B cell (primary cell): Measurements from ENCODE around the gene GREM1. TPM values are rescaled to one million over a fixed set of nuclear protein-coding genes. Genes with fewer than 3 reads are reported as not detected.

ENCODE experiments used
- ATAC-seq: fragments of 200-7000 bp; cut with Tn5 transposase; one replicate; pipeline ENCODE4 v1.10.0; 2021; ENCODE audit warnings: low read depth, mild to moderate bottlenecking, moderate number of reproducible peaks, moderate library complexity
- CTCF ChIA-PET: fragments of 350-600 bp; sonication (Branson Sonifier 250); formaldehyde crosslinking; loops from one replicate; lab custom pipeline; 2021; ENCODE audit warnings: antibody characterized with exemption, inconsistent platforms; lab: Charles Lee
- POLR2A ChIA-PET: fragments of 350-600 bp; sonication (Branson Sonifier 250); formaldehyde crosslinking; loops from one replicate; lab custom pipeline; 2021; ENCODE audit warnings: antibody characterized with exemption; lab: Charles Lee
- DNase-seq: peaks from one replicate; pipeline ENCODE4 v3.0.0; 2013
- H2AFZ ChIP-seq: 2 replicates; pipeline ENCODE4 v1.6.1; 2012; ENCODE audit warnings: mild to moderate bottlenecking, low read depth, low read length; ENCODE audit not compliant: insufficient read depth, poor library complexity, severe bottlenecking
- H3K27ac ChIP-seq, 2 donors: 1 replicate in 1 of 2; 2 replicates in 1 of 2; pipeline ENCODE4 v1.5.1; 2012 to 2013; ENCODE audit warnings: low read length in 2 of 2, mild to moderate bottlenecking in 2 of 2, moderate library complexity in 1 of 2
- H3K27me3 ChIP-seq, 4 experiments: fragments of 200-600 bp in 1 of 4; sonication (generic) in 1 of 4; replicated peaks in 1 of 4; 1 replicate in 2 of 4; 2 replicates in 2 of 4; pipeline versions ENCODE4 v1.6.1 to v1.7.0; 2013 to 2016; ENCODE audit warnings: low read length in 3 of 4, mild to moderate bottlenecking in 2 of 4, mixed read lengths in 1 of 4, moderate library complexity in 1 of 4; ENCODE audit not compliant: insufficient read depth in 4 of 4, control insufficient read depth in 3 of 4; ENCODE audit errors: control extremely low read depth in 1 of 4
- H3K36me3 ChIP-seq, 2 experiments: replicated peaks in 1 of 2; 1 replicate in 1 of 2; 2 replicates in 1 of 2; pipeline versions ENCODE4 v1.6.1 to v1.7.1; 2013; ENCODE audit warnings: low read length in 1 of 2; ENCODE audit not compliant: insufficient read depth in 2 of 2, control insufficient read depth in 1 of 2; ENCODE audit errors: control extremely low read depth in 1 of 2, extremely low read depth in 1 of 2
- H3K4me1 ChIP-seq, 2 donors: fragments of 200-600 bp in 1 of 2; sonication (generic) in 1 of 2; 1 replicate in 1 of 2; 2 replicates in 1 of 2; pipeline versions ENCODE4 v1.5.1 to v1.6.1; 2013 to 2017; ENCODE audit warnings: low read length in 2 of 2; ENCODE audit not compliant: control insufficient read depth in 2 of 2, insufficient read depth in 2 of 2
- H3K4me2 ChIP-seq: replicated peaks from 2 replicates; pipeline ENCODE3; 2012; ENCODE audit warnings: mild to moderate bottlenecking, low read depth, low read length; ENCODE audit not compliant: poor library complexity, severe bottlenecking
- H3K4me3 ChIP-seq, 5 experiments: fragments of 200-600 bp in 1 of 5; sonication (generic) in 1 of 5; 1 replicate in 3 of 5; 2 replicates in 2 of 5; pipeline versions ENCODE4 v1.5.1 to v1.7.0; 2011 to 2016; ENCODE audit warnings: low read length in 4 of 5, mild to moderate bottlenecking in 4 of 5, low read depth in 2 of 5, control low read depth in 1 of 5, moderate library complexity in 1 of 5; ENCODE audit not compliant: insufficient read depth in 1 of 5; ENCODE audit errors: control extremely low read depth in 1 of 5, extremely low read depth in 1 of 5
- H3K79me2 ChIP-seq: fragments of 200-600 bp; sonication (generic); one replicate; pipeline ENCODE4 v1.6.0; 2016; ENCODE audit warnings: low read length; ENCODE audit not compliant: control insufficient read depth, insufficient read depth
- H3K9ac ChIP-seq: fragments of 200-600 bp; sonication (generic); 2 replicates; pipeline ENCODE4 v1.6.1; 2017; ENCODE audit warnings: mild to moderate bottlenecking, low read length, moderate library complexity
- H3K9me3 ChIP-seq, 3 donors: one replicate each; pipeline versions ENCODE4 v1.6.1 to v1.7.1; 2013; ENCODE audit warnings: low read length in 2 of 3; ENCODE audit not compliant: control insufficient read depth in 2 of 3, insufficient read depth in 1 of 3; ENCODE audit errors: control extremely low read depth in 1 of 3
- H4K20me1 ChIP-seq: 2 replicates; pipeline ENCODE4 v1.6.0; 2012; ENCODE audit warnings: mild to moderate bottlenecking, low read length; ENCODE audit not compliant: insufficient read depth, control insufficient read depth, poor library complexity, severe bottlenecking
- H3K27ac Mint-ChIP-seq: one replicate; pipeline ENCODE4 v1.8.0; 2021; ENCODE audit warnings: mixed read lengths
- H3K27me3 Mint-ChIP-seq: one replicate; pipeline ENCODE4 v1.8.0; 2021; ENCODE audit warnings: mixed read lengths
- H3K4me1 Mint-ChIP-seq: one replicate; pipeline ENCODE4 v1.8.0; 2021; ENCODE audit warnings: mixed read lengths
- H3K4me3 Mint-ChIP-seq: one replicate; pipeline ENCODE4 v1.8.0; 2021; ENCODE audit warnings: mixed read lengths
- H3K9me3 Mint-ChIP-seq: one replicate; pipeline ENCODE4 v1.8.0; 2022; ENCODE audit warnings: mixed read lengths; ENCODE audit not compliant: insufficient read depth
- EZH2 ChIP-seq: IDR thresholded peaks from 2 replicates; pipeline ENCODE4 v1.6.1; 2012; ENCODE audit warnings: borderline replicate concordance, low read depth, mild to moderate bottlenecking, moderate library complexity, low read length; ENCODE audit not compliant: insufficient read depth, poor library complexity, severe bottlenecking
- WGBS: methylation state at CpG from one replicate; pipeline ENCODE4 v1.1.5; 2013; ENCODE audit warnings: missing lambda C conversion rate; ENCODE audit not compliant: insufficient coverage; 5-methylcytosine and 5-hydroxymethylcytosine counted together
- intact Hi-C: fragments of 100-400 bp; cut with micrococcal nuclease; formaldehyde crosslinking; loops from one replicate; pipeline ENCODE4 v1.10.0; 2022
- polyA plus RNA-seq: library from polyadenylated mRNA; depleted of rRNA; stranded (reverse); fragments of >200 nt; gene quantifications from 2 replicates; pipeline ENCODE4 v1.2.3, GENCODE V29; 2012
- total RNA-seq, 2 donors: library from RNA; stranded (reverse); fragments of 120-200 nt in 1 of 2; gene quantifications; 1 replicate in 1 of 2; 2 replicates in 1 of 2; pipeline versions ENCODE4 v1.2.3 to v1.2.4, GENCODE V29; 2013 to 2022
- TF ChIP-seq, protein P1 (sequence below): fragments of 200-600 bp; IDR thresholded peaks from one replicate; pipeline ENCODE4 v1.8.0; 2022; ENCODE audit warnings: antibody characterized with exemption, mild to moderate bottlenecking

Gene GREM1
- total and polyA plus RNA-seq, 2 donors (not counting 1 experiment from before 2014, with no cell fraction given), result not detected

DNA sequence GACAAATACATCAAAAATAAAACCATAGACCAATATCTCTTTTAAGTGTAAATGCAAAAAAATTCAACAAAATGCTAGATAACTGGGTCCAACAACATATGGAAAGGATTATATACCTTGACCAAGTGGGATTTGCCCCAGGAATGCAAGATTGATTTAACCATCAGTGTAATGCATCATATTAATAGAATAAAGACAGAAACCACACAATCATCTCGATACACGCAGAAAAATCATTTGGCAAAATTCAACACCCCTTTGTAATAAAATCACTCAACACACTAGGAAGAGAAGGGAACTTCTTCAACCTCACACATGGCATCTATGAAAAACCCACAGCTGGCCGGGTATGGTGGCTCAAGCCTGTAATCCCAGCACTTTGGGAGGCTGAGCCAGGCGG is 19.5 kb downstream of the GREM1 start:
- CTCF ChIA-PET, result no interaction called here
- H3K27ac ChIP-seq, result no peak overlapping the region
- peaks cover 28% of the 10 kb centered on the region for H3K27me3 Mint-ChIP-seq
- no peaks in the 10 kb centered on the region for H3K4me1 Mint-ChIP-seq
- no peaks in the 10 kb centered on the region for H3K79me2 ChIP-seq
- no peak for ATAC-seq
- no peak overlapping the region for H3K9ac ChIP-seq
- POLR2A ChIA-PET, result no interaction called here
- intact Hi-C loops, result no loop called here
- no peak overlapping the region for H3K27ac Mint-ChIP-seq
- WGBS, result no CpG with 5 or more reads among the region's 4 CpGs
- H3K9me3 Mint-ChIP-seq, result peaks cover 2% of the 10 kb centered on the region
- no peaks in the 10 kb centered on the region for H3K36me3 ChIP-seq
- no peak overlapping the region for H3K4me3 ChIP-seq
- peaks cover 0 to 8% (median 1%) of the 10 kb centered on the region in 4 experiments for H3K27me3 ChIP-seq
- H3K4me3 Mint-ChIP-seq, result no peak overlapping the region
- H4K20me1 ChIP-seq, result no peaks in the 10 kb centered on the region
- H3K9me3 ChIP-seq, result peaks cover 0 to 3% (median 0%) of the 10 kb centered on the region in 3 donors
- H3K4me2 ChIP-seq, result no peak overlapping the region
- no peak for TF ChIP-seq EZH2
- TF ChIP-seq, protein P1, sequence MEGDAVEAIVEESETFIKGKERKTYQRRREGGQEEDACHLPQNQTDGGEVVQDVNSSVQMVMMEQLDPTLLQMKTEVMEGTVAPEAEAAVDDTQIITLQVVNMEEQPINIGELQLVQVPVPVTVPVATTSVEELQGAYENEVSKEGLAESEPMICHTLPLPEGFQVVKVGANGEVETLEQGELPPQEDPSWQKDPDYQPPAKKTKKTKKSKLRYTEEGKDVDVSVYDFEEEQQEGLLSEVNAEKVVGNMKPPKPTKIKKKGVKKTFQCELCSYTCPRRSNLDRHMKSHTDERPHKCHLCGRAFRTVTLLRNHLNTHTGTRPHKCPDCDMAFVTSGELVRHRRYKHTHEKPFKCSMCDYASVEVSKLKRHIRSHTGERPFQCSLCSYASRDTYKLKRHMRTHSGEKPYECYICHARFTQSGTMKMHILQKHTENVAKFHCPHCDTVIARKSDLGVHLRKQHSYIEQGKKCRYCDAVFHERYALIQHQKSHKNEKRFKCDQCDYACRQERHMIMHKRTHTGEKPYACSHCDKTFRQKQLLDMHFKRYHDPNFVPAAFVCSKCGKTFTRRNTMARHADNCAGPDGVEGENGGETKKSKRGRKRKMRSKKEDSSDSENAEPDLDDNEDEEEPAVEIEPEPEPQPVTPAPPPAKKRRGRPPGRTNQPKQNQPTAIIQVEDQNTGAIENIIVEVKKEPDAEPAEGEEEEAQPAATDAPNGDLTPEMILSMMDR, result no peak
- no peak for DNase-seq
- no peak overlapping the region for H2AFZ ChIP-seq
- H3K4me1 ChIP-seq, result no peaks in the 10 kb centered on the region

- ATAC-seq, result no peak
- H3K4me1 ChIP-seq, result no peaks in the 10 kb centered on the region
- TF ChIP-seq, protein P1, result no peak
- no peak for TF ChIP-seq EZH2
- Mint-ChIP-seq H3K27me3 (peaks cover 23% of the 10 kb centered on the region), H3K4me1 (no peaks in the 10 kb centered on the region), H3K9me3 (peaks cover 2% of the 10 kb centered on the region), H3K4me3 (no peak overlapping the region), H3K27ac (no peak overlapping the region)
- peaks cover 0 to 8% (median 0%) of the 10 kb centered on the region in 4 experiments for H3K27me3 ChIP-seq
- peaks cover 0 to 3% (median 0%) of the 10 kb centered on the region in 3 donors for H3K9me3 ChIP-seq
- H3K9ac ChIP-seq, result no peak overlapping the region
- no peak overlapping the region for H2AFZ ChIP-seq
- 100% methylated on average over 1 of the region's 1 CpG for WGBS
- intact Hi-C loops, result no loop called here
- no peaks in the 10 kb centered on the region for H4K20me1 ChIP-seq
- POLR2A ChIA-PET, result no interaction called here
- CTCF ChIA-PET, result no interaction called here
- no peak for DNase-seq
- H3K79me2 ChIP-seq, result no peaks in the 10 kb centered on the region
- H3K36me3 ChIP-seq, result no peaks in the 10 kb centered on the region
- no peak overlapping the region for H3K27ac ChIP-seq
- no peak overlapping the region for H3K4me3 ChIP-seq
- H3K4me2 ChIP-seq, result no peak overlapping the region
These were observed 20.9 kb downstream of the GREM1 start for GRCh38 chr15:32738666-32739065.
